ENCODE data around the gene CSMD2.

Gene CSMD2

GRCh38 chr1:34156739-34157138, 8.3 kb downstream of the CSMD2 start:
- DNase-seq (ENCODE audit: low read depth in 3 of 3, low spot score in 1 of 3): no peak

- DNase-seq (ENCODE audit: low read depth in 3 of 3, low spot score in 1 of 3): no peak
Observed at GRCh38 chr1:34155860-34156259, 9.2 kb downstream of the CSMD2 start.

GRCh38 chr1:34153246-34153645, 11.8 kb downstream of the CSMD2 start:
- DNase-seq (ENCODE audit: low read depth in 3 of 3, low spot score in 1 of 3): no peak

- DNase-seq (ENCODE audit: low read depth in 3 of 3, low spot score in 1 of 3): no peak
Observed at GRCh38 chr1:34149501-34149900, 15.5 kb downstream of the CSMD2 start.

- no peak for DNase-seq (ENCODE audit: low read depth in 3 of 3, low spot score in 1 of 3)
Observed at GRCh38 chr1:34147301-34147700, 17.7 kb downstream of the CSMD2 start.

- DNase-seq (ENCODE audit: low read depth in 3 of 3, low spot score in 1 of 3): no peak
Observed at GRCh38 chr1:34144766-34145165, 20.3 kb downstream of the CSMD2 start.

- DNase-seq (ENCODE audit: low read depth in 3 of 3, low spot score in 1 of 3): no peak
Observed at GRCh38 chr1:34143975-34144374, 21.1 kb downstream of the CSMD2 start.

GRCh38 chr1:34140011-34140676, 24.9 kb downstream of the CSMD2 start:
- DNase-seq (ENCODE audit: low read depth in 3 of 3, low spot score in 1 of 3): no peak

GRCh38 chr1:34137411-34137810, 27.6 kb downstream of the CSMD2 start:
- no peak for DNase-seq (ENCODE audit: low read depth in 3 of 3, low spot score in 1 of 3)

- DNase-seq (ENCODE audit: low read depth in 3 of 3, low spot score in 1 of 3): no peak
Observed at GRCh38 chr1:34132161-34132420, 32.9 kb downstream of the CSMD2 start.

GRCh38 chr1:34131396-34132160, 33.5 kb downstream of the CSMD2 start:
- no peak for DNase-seq (ENCODE audit: low read depth in 3 of 3, low spot score in 1 of 3)

- no peak for DNase-seq (ENCODE audit: low read depth in 3 of 3, low spot score in 1 of 3)
Observed at GRCh38 chr1:34130306-34130705, 34.7 kb downstream of the CSMD2 start.

GRCh38 chr1:34129630-34130029, 35.4 kb downstream of the CSMD2 start:
- no peak for DNase-seq (ENCODE audit: low read depth in 3 of 3, low spot score in 1 of 3)

- no peak for DNase-seq (ENCODE audit: low read depth in 3 of 3, low spot score in 1 of 3)
Observed at GRCh38 chr1:34128186-34128889, 36.7 kb downstream of the CSMD2 start.

- no peak for DNase-seq (ENCODE audit: low read depth in 3 of 3, low spot score in 1 of 3)
Observed at GRCh38 chr1:34127006-34128000, 37.7 kb downstream of the CSMD2 start.

- no peak for DNase-seq (ENCODE audit: low read depth in 3 of 3, low spot score in 1 of 3)
Observed at GRCh38 chr1:34126486-34126885, 38.5 kb downstream of the CSMD2 start.

- DNase-seq (ENCODE audit: low read depth in 3 of 3, low spot score in 1 of 3): no peak
Observed at GRCh38 chr1:34125721-34126380, 39.2 kb downstream of the CSMD2 start.

- no peak for DNase-seq (ENCODE audit: low read depth in 3 of 3, low spot score in 1 of 3)
Observed at GRCh38 chr1:34122080-34122932, 42.7 kb downstream of the CSMD2 start.

GRCh38 chr1:34115233-34115632, 49.8 kb downstream of the CSMD2 start:
- no peak for DNase-seq (ENCODE audit: low read depth in 3 of 3, low spot score in 1 of 3)

GRCh38 chr1:34113887-34114286, 51.1 kb downstream of the CSMD2 start:
- DNase-seq (ENCODE audit: low read depth in 3 of 3, low spot score in 1 of 3): no peak
